ENCODE results near the gene YOD1. TPM values are rescaled to one million over a fixed set of nuclear protein-coding genes. Genes with fewer than 3 reads are reported as not detected.

Gene YOD1
- total RNA-seq, 1 donor = 16.0 TPM

GRCh38 chr1:207032528-207033017 is 18.4 kb downstream of the YOD1 start, which contains the start of gene C1orf116:
Gene C1orf116, minus strand, starts transcription at chr1:207032756. Its CDS starts 5,158 bp downstream, at chr1:207027598.
- no peak for TF ChIP-seq CTCF (IDR thresholded peaks at IDR 0.05; ENCODE audit: insufficient read depth, low read depth, low read length)

GRCh38 chr1:207031632-207032264 is 19.3 kb downstream of the YOD1 start:
- no peak for DNase-seq (ENCODE audit: low read depth)
- no peak overlapping the region for H3K4me3 ChIP-seq (ENCODE audit: low read depth, low read length)
- no peak for TF ChIP-seq CTCF (IDR thresholded peaks at IDR 0.05; ENCODE audit: insufficient read depth, low read depth, low read length)

More at GRCh38 chr1:207032528-207033017, 18.4 kb downstream of the YOD1 start, which contains the start of gene C1orf116:
- H3K4me3 ChIP-seq (ENCODE audit: low read depth, low read length) = no peak within 1 kb of the TSS
- no peak for DNase-seq (ENCODE audit: low read depth)

GRCh38 chr1:207031016-207031415 is 20.0 kb downstream of the YOD1 start:
- H3K4me3 ChIP-seq (ENCODE audit: low read depth, low read length) = no peak overlapping the region
- no peak for DNase-seq (ENCODE audit: low read depth)
- no peak for TF ChIP-seq CTCF (IDR thresholded peaks at IDR 0.05; ENCODE audit: insufficient read depth, low read depth, low read length)

GRCh38 chr1:207030522-207031009 is 20.4 kb downstream of the YOD1 start:
- no peak overlapping the region for H3K4me3 ChIP-seq (ENCODE audit: low read depth, low read length)
- no peak for TF ChIP-seq CTCF (IDR thresholded peaks at IDR 0.05; ENCODE audit: insufficient read depth, low read depth, low read length)
- DNase-seq (ENCODE audit: low read depth) = no peak

- TF ChIP-seq CTCF (IDR thresholded peaks at IDR 0.05; ENCODE audit: insufficient read depth, low read depth, low read length) = no peak
- no peak overlapping the region for H3K4me3 ChIP-seq (ENCODE audit: low read depth, low read length)
- peak; percentile 54 for DNase-seq (ENCODE audit: low read depth)
Observed at GRCh38 chr1:207029701-207030521, 21.1 kb downstream of the YOD1 start.

GRCh38 chr1:207028884-207029650 is 21.9 kb downstream of the YOD1 start:
- TF ChIP-seq CTCF (IDR thresholded peaks at IDR 0.05; ENCODE audit: insufficient read depth, low read depth, low read length) = no peak
- no peak for DNase-seq (ENCODE audit: low read depth)
- no peak overlapping the region for H3K4me3 ChIP-seq (ENCODE audit: low read depth, low read length)
